Caco-2 (cell line): ENCODE results near the gene AGFG1. TPM values are rescaled to one million over a fixed set of nuclear protein-coding genes. Genes with fewer than 3 reads are reported as not detected.
A peak's percentile ranks its signal among the peaks of the same experiment; 100 is the strongest.

ENCODE experiments used
- BruUV-seq: library from RNA; stranded (reverse); fragments of 400-500 nt; replicated peaks from 2 replicates; lab custom pipeline; 2021; lab: Mats Ljungman, UMichigan
- CTCF ChIA-PET: fragments of 300-600 bp; sonication (Branson Sonifier 250); formaldehyde crosslinking; loops from one replicate; lab custom pipeline; 2022; ENCODE audit warnings: antibody characterized with exemption; lab: Charles Lee
- POLR2A ChIA-PET: fragments of 300-600 bp; sonication (Branson Sonifier 250); formaldehyde crosslinking; loops from one replicate; lab custom pipeline; 2022; ENCODE audit warnings: antibody characterized with exemption; lab: Charles Lee
- DNase-seq, 2 experiments: peaks; one replicate each; pipeline versions ENCODE4 v3.0.0 to v3.0.0-alpha.2; 2020 to 2022
- H3K27me3 ChIP-seq: replicated peaks from 2 replicates; pipeline ENCODE4 v1.6.0; 2011; ENCODE audit warnings: low read length; ENCODE audit not compliant: control insufficient read depth, insufficient read depth
- H3K36me3 ChIP-seq: 2 replicates; pipeline ENCODE4 v1.5.1; 2011; ENCODE audit warnings: low read length; ENCODE audit not compliant: control insufficient read depth, insufficient read depth
- H3K4me1 ChIP-seq: fragments of 250-450 bp; sonication (Bioruptor Pico); 2 replicates; pipeline ENCODE4 v1.5.1; 2020; ENCODE audit warnings: mild to moderate bottlenecking
- H3K4me3 ChIP-seq: 2 replicates; pipeline ENCODE4 v1.5.1; 2011; ENCODE audit warnings: low read depth, mild to moderate bottlenecking, control low read depth, low read length
- H3K9me3 ChIP-seq: fragments of 250-450 bp; sonication (Bioruptor Pico); 2 replicates; pipeline ENCODE4 v1.5.1; 2020; ENCODE audit warnings: mild to moderate bottlenecking, moderate library complexity
- H3K27ac Mint-ChIP-seq: one replicate; pipeline ENCODE4 v1.8.0; 2022; ENCODE audit warnings: mixed read lengths; ENCODE audit not compliant: unreplicated experiment
- H3K27me3 Mint-ChIP-seq: one replicate; pipeline ENCODE4 v1.8.0; 2022; ENCODE audit warnings: mixed read lengths; ENCODE audit not compliant: insufficient read depth, unreplicated experiment
- H3K36me3 Mint-ChIP-seq: one replicate; pipeline ENCODE4 v1.8.0; 2022; ENCODE audit warnings: mild to moderate bottlenecking, mixed read lengths; ENCODE audit not compliant: insufficient read depth, unreplicated experiment
- H3K4me1 Mint-ChIP-seq: one replicate; pipeline ENCODE4 v1.8.0; 2022; ENCODE audit warnings: low read depth, mixed read lengths; ENCODE audit not compliant: unreplicated experiment
- H3K4me3 Mint-ChIP-seq: one replicate; pipeline ENCODE4 v1.8.0; 2022; ENCODE audit warnings: mild to moderate bottlenecking, moderate library complexity, mixed read lengths; ENCODE audit not compliant: unreplicated experiment
- H3K9me3 Mint-ChIP-seq: one replicate; pipeline ENCODE4 v1.8.0; 2022; ENCODE audit warnings: mixed read lengths; ENCODE audit not compliant: unreplicated experiment
- intact Hi-C: fragments of 100-400 bp; cut with micrococcal nuclease; formaldehyde crosslinking; loops from one replicate; pipeline ENCODE4 v1.10.0; 2022; ENCODE audit not compliant: unreplicated experiment
- total RNA-seq: library from RNA; stranded (reverse); gene quantifications from 2 replicates; pipeline ENCODE4 v1.2.3, GENCODE V29; 2022
- TF ChIP-seq, protein P1 (sequence below), 2 experiments: fragments of 200-600 bp in 1 of 2; IDR thresholded peaks; 1 replicate in 1 of 2; 2 replicates in 1 of 2; pipeline versions ENCODE4 v1.5.1 to v1.8.0; 2011 to 2022; ENCODE audit warnings: antibody characterized with exemption in 1 of 2, control low read depth in 1 of 2, inconsistent platforms in 1 of 2, low read depth in 1 of 2, low read length in 1 of 2, mild to moderate bottlenecking in 1 of 2, moderate library complexity in 1 of 2; ENCODE audit not compliant: insufficient read depth in 1 of 2, severe bottlenecking in 1 of 2, unreplicated experiment in 1 of 2

The AGFG1 gene
- total RNA-seq, 1 experiment from 2014 or later: 73.1 TPM

DNA sequence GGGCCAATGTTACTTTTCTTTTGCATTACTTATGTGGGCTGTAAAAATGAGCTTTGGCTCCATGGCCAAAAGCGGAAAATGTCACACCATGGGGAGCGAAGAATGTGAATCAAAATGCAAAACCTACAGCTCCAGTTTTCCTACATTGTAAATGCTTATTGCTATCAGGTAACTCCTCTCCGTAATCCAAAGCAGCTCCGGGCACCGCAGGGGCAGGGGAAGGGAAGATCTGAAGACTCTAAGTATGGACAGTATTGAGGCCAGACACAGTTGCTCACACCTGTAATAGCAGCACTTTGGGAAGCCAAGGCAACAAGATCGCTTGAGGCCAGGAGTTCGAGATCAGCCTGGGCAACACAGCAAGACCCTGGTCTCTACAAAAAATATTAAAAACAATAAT lies 7.1 kb upstream of the AGFG1 start:
- peaks cover 24% of the 10 kb centered on the region for H3K4me1 Mint-ChIP-seq
- H3K27me3 Mint-ChIP-seq: no peaks in the 10 kb centered on the region
- TF ChIP-seq, protein P1, sequence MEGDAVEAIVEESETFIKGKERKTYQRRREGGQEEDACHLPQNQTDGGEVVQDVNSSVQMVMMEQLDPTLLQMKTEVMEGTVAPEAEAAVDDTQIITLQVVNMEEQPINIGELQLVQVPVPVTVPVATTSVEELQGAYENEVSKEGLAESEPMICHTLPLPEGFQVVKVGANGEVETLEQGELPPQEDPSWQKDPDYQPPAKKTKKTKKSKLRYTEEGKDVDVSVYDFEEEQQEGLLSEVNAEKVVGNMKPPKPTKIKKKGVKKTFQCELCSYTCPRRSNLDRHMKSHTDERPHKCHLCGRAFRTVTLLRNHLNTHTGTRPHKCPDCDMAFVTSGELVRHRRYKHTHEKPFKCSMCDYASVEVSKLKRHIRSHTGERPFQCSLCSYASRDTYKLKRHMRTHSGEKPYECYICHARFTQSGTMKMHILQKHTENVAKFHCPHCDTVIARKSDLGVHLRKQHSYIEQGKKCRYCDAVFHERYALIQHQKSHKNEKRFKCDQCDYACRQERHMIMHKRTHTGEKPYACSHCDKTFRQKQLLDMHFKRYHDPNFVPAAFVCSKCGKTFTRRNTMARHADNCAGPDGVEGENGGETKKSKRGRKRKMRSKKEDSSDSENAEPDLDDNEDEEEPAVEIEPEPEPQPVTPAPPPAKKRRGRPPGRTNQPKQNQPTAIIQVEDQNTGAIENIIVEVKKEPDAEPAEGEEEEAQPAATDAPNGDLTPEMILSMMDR (IDR thresholded peaks at IDR 0.05; ENCODE audit: insufficient read depth in 1 of 2, low read depth in 1 of 2, low read length in 1 of 2, severe bottlenecking in 1 of 2, unreplicated experiment in 1 of 2): no peak
- Histone ChIP-seq H3K27me3 (no peaks in the 10 kb centered on the region), H3K9me3 (no peaks in the 10 kb centered on the region), H3K36me3 (no peaks in the 10 kb centered on the region), H3K4me3 (no peak overlapping the region), H3K4me1 (peaks cover 38% of the 10 kb centered on the region)
- no peaks in the 10 kb centered on the region for H3K9me3 Mint-ChIP-seq
- no peaks in the 10 kb centered on the region for H3K36me3 Mint-ChIP-seq
- no peak overlapping the region for H3K4me3 Mint-ChIP-seq
- no TSS peak for BruUV-seq
- peak overlapping the region; percentile 71 for H3K27ac Mint-ChIP-seq
- DNase-seq: no peak
- ChIA-PET POLR2A (no interaction called here), CTCF (interaction anchor here (0.6 kb wide), 1 partner anchor 55 kb away, joined by 5 read pairs; no protein-coding TSS in a partner anchor)
- intact Hi-C loops: loop anchor here (5.0 kb wide), 2 partner anchors 338 to 407 kb away; partner anchors contain the start of gene DAW1

DNA sequence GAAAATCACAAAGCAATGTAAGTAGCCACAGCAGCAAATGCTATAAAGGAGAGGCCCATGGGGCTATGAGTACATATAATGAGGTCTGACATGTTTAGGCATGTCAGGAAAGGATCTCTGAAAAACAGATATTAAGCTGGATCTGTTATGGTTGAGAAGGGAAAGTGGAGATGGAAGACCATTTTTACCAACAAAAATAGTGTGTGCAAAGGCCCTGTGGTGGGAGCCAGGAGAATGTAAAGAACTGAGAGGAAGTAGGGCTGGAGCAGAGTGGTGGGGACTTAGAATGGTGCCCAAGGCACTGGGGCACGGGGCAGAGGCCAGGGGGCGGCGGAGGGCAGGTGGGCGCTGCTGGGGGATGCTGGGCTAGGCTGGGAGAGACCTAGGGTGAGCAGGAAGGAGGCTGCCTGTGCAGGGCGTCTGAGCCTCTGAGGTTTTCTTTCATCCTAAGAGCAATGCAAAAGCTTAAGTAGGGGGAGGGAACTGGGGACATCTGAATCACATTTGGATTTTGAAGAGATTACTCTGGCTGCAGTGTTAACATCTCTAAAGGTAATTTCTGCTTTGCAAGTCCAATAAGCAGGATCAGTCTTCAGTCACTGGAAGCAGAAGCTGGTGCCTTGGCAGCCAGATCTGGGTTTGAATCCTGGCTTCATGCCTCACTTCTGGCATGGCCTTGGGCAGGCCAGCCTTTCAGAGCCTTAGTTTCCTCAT lies 4.9 kb upstream of the AGFG1 start:
- Mint-ChIP-seq H3K36me3 (no peaks in the 10 kb centered on the region), H3K27me3 (no peaks in the 10 kb centered on the region), H3K4me1 (peaks cover 24% of the 10 kb centered on the region), H3K27ac (peak overlapping the region; percentile 85), H3K4me3 (peak overlapping the region; percentile 55), H3K9me3 (no peaks in the 10 kb centered on the region)
- Histone ChIP-seq H3K27me3 (no peaks in the 10 kb centered on the region), H3K36me3 (no peaks in the 10 kb centered on the region), H3K9me3 (no peaks in the 10 kb centered on the region), H3K4me3 (no peak overlapping the region), H3K4me1 (peaks cover 44% of the 10 kb centered on the region)
- DNase-seq: no peak
- BruUV-seq: no TSS peak
- POLR2A ChIA-PET: interaction anchor here (0.5 to 0.7 kb wide), 2 partner anchors 10 to 142 kb away, joined by 3 to 9 read pairs; partner anchors contain the start of gene MFF
- intact Hi-C loops: loop anchor here (1.0 to 5.0 kb wide), 4 partner anchors 13 to 405 kb away; partner anchors contain the start of gene DAW1
- CTCF ChIA-PET: no interaction called here
- TF ChIP-seq, protein P1 (IDR thresholded peaks at IDR 0.05; ENCODE audit: insufficient read depth in 1 of 2, low read depth in 1 of 2, low read length in 1 of 2, severe bottlenecking in 1 of 2, unreplicated experiment in 1 of 2): no peak

DNA sequence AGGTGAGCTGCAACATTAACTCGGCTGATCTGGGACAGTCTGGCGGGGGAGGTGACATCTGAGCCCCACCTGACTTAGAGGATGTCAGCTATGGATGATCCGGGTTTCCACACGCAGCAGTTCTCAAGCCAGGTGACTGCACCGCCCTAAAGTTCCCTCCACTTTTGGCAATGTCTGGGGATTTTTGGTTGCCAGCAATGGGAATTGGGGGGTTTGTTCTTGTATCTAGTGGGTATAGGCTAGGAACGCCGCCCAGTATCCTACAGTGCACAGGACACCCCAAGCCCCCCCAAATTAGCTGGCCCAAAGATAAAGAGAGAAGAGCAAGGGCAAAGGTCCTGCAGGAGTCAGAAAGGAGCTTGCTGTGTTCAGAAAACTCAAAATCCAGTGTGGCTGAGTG lies 544 bp upstream of the AGFG1 start:
- Histone ChIP-seq H3K27me3 (no peaks in the 10 kb centered on the region), H3K36me3 (no peaks in the 10 kb centered on the region), H3K4me1 (peaks cover 34% of the 10 kb centered on the region), H3K9me3 (no peaks in the 10 kb centered on the region), H3K4me3 (no peak overlapping the region)
- TSS peak; percentile 45 for BruUV-seq
- peaks cover 17% of the 10 kb centered on the region for H3K4me1 Mint-ChIP-seq
- no peaks in the 10 kb centered on the region for H3K27me3 Mint-ChIP-seq
- TF ChIP-seq, protein P1 (IDR thresholded peaks at IDR 0.05; ENCODE audit: insufficient read depth in 1 of 2, low read depth in 1 of 2, low read length in 1 of 2, severe bottlenecking in 1 of 2, unreplicated experiment in 1 of 2): no peak
- H3K4me3 Mint-ChIP-seq: peak overlapping the region; percentile 93
- CTCF ChIA-PET: interaction anchor here (1.0 kb wide), 1 partner anchor 295 kb away, joined by 3 read pairs; no protein-coding TSS in a partner anchor
- intact Hi-C loops: loop anchor here (5.0 kb wide), 1 partner anchor 296 kb away; no protein-coding TSS in a partner anchor
- POLR2A ChIA-PET: no interaction called here
- no peak for DNase-seq
- no peaks in the 10 kb centered on the region for H3K9me3 Mint-ChIP-seq
- peak overlapping the region; percentile 22 for H3K27ac Mint-ChIP-seq
- H3K36me3 Mint-ChIP-seq: no peaks in the 10 kb centered on the region
